ENCODE measurements around the gene HOXA4. TPM values are rescaled to one million over a fixed set of nuclear protein-coding genes. Genes with fewer than 3 reads are reported as not detected.

The HOXA4 gene
- total and polyA plus RNA-seq, 2 of the 8 experiments (the other 6 are each of a cell fraction or from before 2014, with no cell fraction given) = not detected

DNA sequence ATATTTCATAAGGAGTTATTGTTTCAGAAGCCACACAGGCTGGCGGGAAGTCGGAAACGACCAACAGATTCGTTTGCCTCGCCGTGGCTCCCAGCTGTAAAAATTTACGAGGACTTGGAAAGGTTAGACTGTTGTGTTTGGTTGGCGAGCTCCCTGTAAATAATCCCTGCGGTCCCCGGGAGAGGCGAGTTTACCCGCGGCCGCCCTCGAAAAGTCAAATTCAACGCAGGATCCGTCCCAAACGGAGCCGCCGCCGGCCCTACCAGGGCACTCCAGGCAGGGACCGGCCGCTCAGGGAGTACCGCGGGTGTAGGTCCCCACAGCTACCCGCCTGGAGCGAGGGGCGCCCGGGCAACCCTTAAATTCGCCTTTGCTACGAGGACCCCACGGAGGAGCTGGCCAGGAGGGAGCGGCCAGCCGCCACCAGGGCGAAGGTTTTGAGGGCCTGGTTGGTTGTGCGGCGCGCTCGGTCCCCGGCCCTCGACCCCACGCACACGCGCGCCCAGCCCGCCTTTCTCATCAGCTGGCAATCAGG is 35.5 kb upstream of the HOXA4 start:
- no peak overlapping the region for H2BK12ac ChIP-seq (ENCODE audit: low read depth, low read length)
- H4K5ac ChIP-seq (ENCODE audit: insufficient read length, low read depth, low read length) = no peak overlapping the region
- no peak overlapping the region for H3K4ac ChIP-seq (replicated peaks; ENCODE audit: insufficient read length, low read depth, low read length)
- H2BK20ac ChIP-seq (ENCODE audit: low read length) = no peak overlapping the region
- no peak overlapping the region for H3K23ac ChIP-seq (ENCODE audit: insufficient read length)
- peaks cover 17 to 33% of the 10 kb centered on the region in 2 experiments for H4K20me1 ChIP-seq (replicated peaks in 1 of 2; ENCODE audit: control insufficient read depth in 1 of 2, insufficient read depth in 2 of 2, low read length in 2 of 2)
- ChIA-PET POLR2A (ENCODE audit: partially characterized antibody) (interaction anchor here (1.5 kb wide), 1 partner anchor 9 kb away, joined by 4 read pairs; the partner anchor contains the start of gene HOXA7), CTCF (ENCODE audit: partially characterized antibody) (interaction anchor here (1.1 to 5.2 kb wide), 8 partner anchors 9 to 25 kb away, joined by 3 to 29 read pairs (median 6); partner anchors contain the start of genes HOXA3 and HOXA5)
- H3K9ac ChIP-seq (replicated peaks in 1 of 4; ENCODE audit: extremely low read depth in 1 of 4, low read depth in 3 of 4, low read length in 3 of 4) = no peak overlapping the region
- 18% methylated on average over 41 of the region's 46 CpGs; no CpG with 5 or more reads in 1 of the 2 experiments for WGBS, 2 experiments (ENCODE audit: extremely low coverage in 1 of 2, insufficient coverage in 1 of 2, insufficient read length in 1 of 2, insufficient replicate concordance in 2 of 2, low coverage in 1 of 2, low lambda C conversion rate in 2 of 2, missing lambda C conversion rate in 1 of 2)
- H2BK15ac ChIP-seq (ENCODE audit: low read length) = no peak overlapping the region
- no peak overlapping the region for H3K14ac ChIP-seq (ENCODE audit: insufficient read length)
- H2BK5ac ChIP-seq (ENCODE audit: low read depth, low read length) = no peak overlapping the region
- no peak overlapping the region for H3K18ac ChIP-seq (ENCODE audit: extremely low read depth, low read length)
- H3K9me3 ChIP-seq (ENCODE audit: insufficient read depth in 2 of 2, low read depth in 1 of 2, low read length in 1 of 2) = peaks cover 0 to 6% of the 10 kb centered on the region in 2 experiments; a peak in 1 of 4 replicates
- H3K23me2 ChIP-seq (ENCODE audit: low read depth, low read length) = no peaks in the 10 kb centered on the region
- H3K27me3 ChIP-seq (replicated peaks in 1 of 4; ENCODE audit: control insufficient read depth in 3 of 4, extremely low read depth in 1 of 4, insufficient read depth in 3 of 4, low read length in 3 of 4) = peaks cover 95 to 100% (median 99%) of the 10 kb centered on the region in 4 experiments
- H3K4me2 ChIP-seq (ENCODE audit: insufficient read depth in 1 of 2, low read depth in 2 of 2, low read length in 2 of 2) = no peak overlapping the region
- no peak overlapping the region for H3K27ac ChIP-seq (ENCODE audit: low read depth, low read length)
- no peak overlapping the region for H4K8ac ChIP-seq (ENCODE audit: extremely low read depth, insufficient read depth, low read length)
- DNase-seq (ENCODE audit: low read depth in 1 of 2, low spot score in 2 of 2) (no peak), FAIRE-seq (no peak)
- no peak overlapping the region for H2AFZ ChIP-seq (ENCODE audit: low read length)
- no peak overlapping the region for H2AK5ac ChIP-seq (ENCODE audit: low read depth, low read length)
- peaks cover 0 to 12% (median 0%) of the 10 kb centered on the region in 4 experiments; a peak in 1 of 8 replicates for H3K36me3 ChIP-seq (ENCODE audit: control insufficient read depth in 2 of 4, insufficient read depth in 4 of 4, low read length in 3 of 4)
- H3K56ac ChIP-seq (replicated peaks; ENCODE audit: insufficient read length, low read depth, low read length) = no peak overlapping the region
- no peak overlapping the region for H4K91ac ChIP-seq (replicated peaks; ENCODE audit: insufficient read length, low read length)
- H3K4me1 ChIP-seq (replicated peaks in 1 of 4; ENCODE audit: control insufficient read depth in 3 of 4, insufficient read depth in 4 of 4, low read length in 3 of 4) = no peaks in the 10 kb centered on the region; a peak in 3 of 7 replicates
- H3K4me3 ChIP-seq (ENCODE audit: extremely low read depth in 1 of 4, insufficient read depth in 2 of 4, low read depth in 3 of 4, low read length in 4 of 4) = no peak overlapping the region
- H3K79me2 ChIP-seq (ENCODE audit: control insufficient read depth in 1 of 2, insufficient read depth in 2 of 2, low read length in 2 of 2) = no peaks in the 10 kb centered on the region
- H2BK120ac ChIP-seq (replicated peaks; ENCODE audit: low read depth, low read length) = no peak overlapping the region
- H3K79me1 ChIP-seq (ENCODE audit: low read depth, low read length) = no peaks in the 10 kb centered on the region
- TF ChIP-seq SAP30 (IDR thresholded peaks at IDR 0.05; ENCODE audit: insufficient read depth, insufficient replicate concordance, low read length) (no peak), CTCF (IDR thresholded peaks at IDR 0.05; ENCODE audit: control extremely low read depth in 1 of 3, insufficient read depth in 1 of 3, low read depth in 1 of 3, low read length in 3 of 3) (no peak), RBBP5 (IDR thresholded peaks at IDR 0.05; ENCODE audit: borderline replicate concordance, low read depth, low read length) (no peak), CBX8 (IDR thresholded peaks at IDR 0.05; ENCODE audit: borderline replicate concordance, low read depth, low read length) (peak; percentile 92; the same call in 1 of the 2 replicates), RNF2 (IDR thresholded peaks at IDR 0.05; ENCODE audit: borderline replicate concordance, low read depth, low read length, missing control alignments, poor library complexity, severe bottlenecking) (peak; percentile 87)
- TF ChIP-seq, protein P1, sequence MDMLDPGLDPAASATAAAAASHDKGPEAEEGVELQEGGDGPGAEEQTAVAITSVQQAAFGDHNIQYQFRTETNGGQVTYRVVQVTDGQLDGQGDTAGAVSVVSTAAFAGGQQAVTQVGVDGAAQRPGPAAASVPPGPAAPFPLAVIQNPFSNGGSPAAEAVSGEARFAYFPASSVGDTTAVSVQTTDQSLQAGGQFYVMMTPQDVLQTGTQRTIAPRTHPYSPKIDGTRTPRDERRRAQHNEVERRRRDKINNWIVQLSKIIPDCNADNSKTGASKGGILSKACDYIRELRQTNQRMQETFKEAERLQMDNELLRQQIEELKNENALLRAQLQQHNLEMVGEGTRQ (IDR thresholded peaks at IDR 0.05; ENCODE audit: low read length) = no peak
- TF ChIP-seq, protein P2, sequence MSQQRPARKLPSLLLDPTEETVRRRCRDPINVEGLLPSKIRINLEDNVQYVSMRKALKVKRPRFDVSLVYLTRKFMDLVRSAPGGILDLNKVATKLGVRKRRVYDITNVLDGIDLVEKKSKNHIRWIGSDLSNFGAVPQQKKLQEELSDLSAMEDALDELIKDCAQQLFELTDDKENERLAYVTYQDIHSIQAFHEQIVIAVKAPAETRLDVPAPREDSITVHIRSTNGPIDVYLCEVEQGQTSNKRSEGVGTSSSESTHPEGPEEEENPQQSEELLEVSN (IDR thresholded peaks at IDR 0.05) = no peak
